K562 (cell line): ENCODE data around the gene SCTR. TPM values are rescaled to one million over a fixed set of nuclear protein-coding genes. Genes with fewer than 3 reads are reported as not detected.

Experiments
- CREB5 ChIP-seq: fragments of 250-450 bp; sonication (Bioruptor Pico); IDR thresholded peaks from 2 replicates; pipeline ENCODE4 v1.5.0; 2020; ENCODE audit warnings: mild to moderate bottlenecking
- DLX4 ChIP-seq: fragments of 250-450 bp; sonication (Bioruptor Pico); IDR thresholded peaks from 2 replicates; pipeline ENCODE4 v1.6.1; 2021; ENCODE audit warnings: mild to moderate bottlenecking
- MEIS2 ChIP-seq: fragments of 450-650 bp; IDR thresholded peaks from 2 replicates; pipeline ENCODE4 v1.6.1; 2014; ENCODE audit warnings: mild to moderate bottlenecking; ENCODE audit not compliant: partially characterized antibody
- MNT ChIP-seq, 2 experiments: fragments of 450-650 bp; conservative IDR thresholded peaks; 2 replicates each; pipeline ENCODE4 v1.6.1; 2017; ENCODE audit warnings: mild to moderate bottlenecking in 2 of 2, moderate library complexity in 2 of 2
- ZBTB26 ChIP-seq: fragments of 450-650 bp; formaldehyde crosslinking; IDR thresholded peaks from 2 replicates; pipeline ENCODE4 v1.4.0; 2022; ENCODE audit warnings: missing genetic modification characterization
- ZNF766 ChIP-seq: fragments of 200-800 bp; sonication (Bioruptor generic); conservative IDR thresholded peaks from 2 replicates; pipeline ENCODE4 v1.6.1; 2016; ENCODE audit warnings: missing genetic modification characterization, missing compliant biosample characterization
- polyA plus RNA-seq, 8 experiments: library from polyadenylated mRNA; depleted of rRNA in 4 of 8; stranded (reverse) in 5 of 8; unstranded in 3 of 8; fragments of >200 nt; fragmentation: Nextera tagmentation in 2 of 8; fragmentation: Illumina TruSeq in 1 of 8; extraction: Ambion mirVana in 2 of 8; extraction: Trizol in 1 of 8; gene quantifications; 2 replicates each; pipeline versions ENCODE4 v1.2.1 to v1.2.3, GENCODE V29; 2011 to 2014; ENCODE audit warnings: inconsistent platforms in 1 of 8, missing spikeins in 1 of 8
- total RNA-seq, 7 experiments: library from RNA; depleted of rRNA in 6 of 7; stranded (reverse); fragments of >200 nt in 6 of 7; fragmentation: Illumina TruSeq in 2 of 7; extraction: Trizol in 2 of 7; gene quantifications; 2 replicates each; pipeline versions ENCODE4 v1.2.1 to v1.2.3, GENCODE V29; 2011 to 2021; ENCODE audit warnings: low replicate concordance in 1 of 7

SCTR gene
- total and polyA plus RNA-seq, 9 of the 15 experiments (the other 6 are each of a cell fraction or from before 2014, with no cell fraction given) = not detected

GRCh38 chr2:119545754-119546446 lies 21.6 kb upstream of the SCTR start (continued):
- TF ChIP-seq CREB5 (CRISPR knock-in tag) (no peak), MEIS2 (peak; percentile 35), DLX4 (CRISPR knock-in tag) (no peak), MNT (conservative IDR thresholded peaks at IDR 0.05) (no peak), ZNF766 (no peak), ZBTB26 (CRISPR knock-in tag) (no peak)
- TF ChIP-seq, all 486 proteins: peak for 3
